ENCODE measurements around the gene INPP5A.

The INPP5A gene

GRCh38 chr10:132788180-132788830, 250.7 kb downstream of the INPP5A start:
- Histone ChIP-seq H3K4me3 (replicated peaks; ENCODE audit: insufficient read depth, low read length) (no peak overlapping the region), H3K27ac (replicated peaks) (no peak overlapping the region), H3K27me3 (ENCODE audit: insufficient read depth, poor library complexity, severe bottlenecking) (peaks cover 60% of the 10 kb centered on the region)
- no peak for DNase-seq (ENCODE audit: low read depth in 1 of 2, low spot score in 1 of 2)
- TF ChIP-seq POLR2AphosphoS5 (IDR thresholded peaks at IDR 0.05; ENCODE audit: low read depth) (no peak), CTCF (IDR thresholded peaks at IDR 0.05; ENCODE audit: insufficient read depth, low read length) (no peak), GABPA (IDR thresholded peaks at IDR 0.05; ENCODE audit: low read depth) (no peak)

- DNase-seq (ENCODE audit: low read depth in 1 of 2, low spot score in 1 of 2) = no peak
- Histone ChIP-seq H3K27ac (replicated peaks) (no peak overlapping the region), H3K27me3 (ENCODE audit: insufficient read depth, poor library complexity, severe bottlenecking) (peaks cover 58% of the 10 kb centered on the region), H3K4me3 (replicated peaks; ENCODE audit: insufficient read depth, low read length) (no peak overlapping the region)
- TF ChIP-seq GABPA (IDR thresholded peaks at IDR 0.05; ENCODE audit: low read depth) = no peak
- TF ChIP-seq REST (IDR thresholded peaks at IDR 0.05; ENCODE audit: insufficient replicate concordance, low read depth) = no peak
- no peak for TF ChIP-seq CTCF (IDR thresholded peaks at IDR 0.05; ENCODE audit: insufficient read depth, low read length)
- no peak for TF ChIP-seq POLR2AphosphoS5 (IDR thresholded peaks at IDR 0.05; ENCODE audit: low read depth)
- TF ChIP-seq SPI1 (IDR thresholded peaks at IDR 0.05; ENCODE audit: borderline replicate concordance, low read depth) = no peak
Observed at GRCh38 chr10:132788831-132789219, 251.2 kb downstream of the INPP5A start.

GRCh38 chr10:132789659-132790148, 252.1 kb downstream of the INPP5A start:
- Histone ChIP-seq H3K27ac (replicated peaks) (no peak overlapping the region), H3K27me3 (ENCODE audit: insufficient read depth, poor library complexity, severe bottlenecking) (peaks cover 51% of the 10 kb centered on the region), H3K4me3 (replicated peaks; ENCODE audit: insufficient read depth, low read length) (no peak overlapping the region)
- no peak for DNase-seq (ENCODE audit: low read depth in 1 of 2, low spot score in 1 of 2)
- TF ChIP-seq REST (IDR thresholded peaks at IDR 0.05; ENCODE audit: insufficient replicate concordance, low read depth) = no peak
- no peak for TF ChIP-seq SPI1 (IDR thresholded peaks at IDR 0.05; ENCODE audit: borderline replicate concordance, low read depth)
- TF ChIP-seq POLR2AphosphoS5 (IDR thresholded peaks at IDR 0.05; ENCODE audit: low read depth) = no peak
- no peak for TF ChIP-seq CTCF (IDR thresholded peaks at IDR 0.05; ENCODE audit: insufficient read depth, low read length)
- TF ChIP-seq GABPA (IDR thresholded peaks at IDR 0.05; ENCODE audit: low read depth) = no peak

GRCh38 chr10:132790470-132790869, 252.9 kb downstream of the INPP5A start:
- no peak for DNase-seq (ENCODE audit: low read depth in 1 of 2, low spot score in 1 of 2)
- TF ChIP-seq REST (IDR thresholded peaks at IDR 0.05; ENCODE audit: insufficient replicate concordance, low read depth) (no peak), POLR2AphosphoS5 (IDR thresholded peaks at IDR 0.05; ENCODE audit: low read depth) (no peak), GABPA (IDR thresholded peaks at IDR 0.05; ENCODE audit: low read depth) (no peak), CTCF (IDR thresholded peaks at IDR 0.05; ENCODE audit: insufficient read depth, low read length) (no peak)

More at GRCh38 chr10:132790470-132790869, 252.9 kb downstream of the INPP5A start:
- no peak overlapping the region for H3K27ac ChIP-seq (replicated peaks)
- H3K4me3 ChIP-seq (replicated peaks; ENCODE audit: insufficient read depth, low read length) = no peak overlapping the region
- H3K27me3 ChIP-seq (ENCODE audit: insufficient read depth, poor library complexity, severe bottlenecking) = peaks cover 49% of the 10 kb centered on the region
